H1 (cell line): ENCODE results near the gene RICTOR.
A peak's percentile ranks its signal among the peaks of the same experiment; 100 is the strongest.

Experiments used
- BACH1 ChIP-seq: IDR thresholded peaks from 2 replicates; pipeline ENCODE4 v1.6.1; 2012; ENCODE audit warnings: low read length, improper control_type of control experiment
- CBX5 ChIP-seq: fragments of 300-800, 300-1000 bp; sonication (generic); IDR thresholded peaks from 2 replicates; pipeline ENCODE4 v1.7.1; 2016; ENCODE audit warnings: antibody characterized with exemption, low read length, low read depth
- CTCF ChIP-seq, 3 experiments: IDR thresholded peaks; 1 replicate in 2 of 3; 2 replicates in 1 of 3; pipeline versions ENCODE4 v1.5.1 to v1.6.1; 2011; ENCODE audit warnings: low read length in 3 of 3, mild to moderate bottlenecking in 3 of 3, inconsistent platforms in 2 of 3, low read depth in 1 of 3, moderate library complexity in 1 of 3; ENCODE audit not compliant: insufficient read depth in 1 of 3; ENCODE audit errors: control extremely low read depth in 1 of 3
- EP300 ChIP-seq, 2 experiments: IDR thresholded peaks; 1 replicate in 1 of 2; 2 replicates in 1 of 2; pipeline ENCODE4 v1.6.1; 2011 to 2012; ENCODE audit warnings: low read depth in 2 of 2, low read length in 2 of 2, mild to moderate bottlenecking in 2 of 2, borderline replicate concordance in 1 of 2, inconsistent platforms in 1 of 2, moderate library complexity in 1 of 2
- HDAC2 ChIP-seq, 2 experiments: fragments of 300-600 bp in 1 of 2; sonication (generic) in 1 of 2; IDR thresholded peaks; 2 replicates each; pipeline ENCODE4 v1.6.1; 2011 to 2012; ENCODE audit warnings: low read depth in 2 of 2, low read length in 2 of 2, mild to moderate bottlenecking in 2 of 2, moderate library complexity in 2 of 2, borderline replicate concordance in 1 of 2, inconsistent platforms in 1 of 2
- HDAC6 ChIP-seq: IDR thresholded peaks from one replicate; pipeline ENCODE4 v1.7.1; 2012; ENCODE audit warnings: low read depth, mild to moderate bottlenecking, inconsistent platforms, low read length, moderate library complexity
- JUN ChIP-seq: IDR thresholded peaks from 2 replicates; pipeline ENCODE4 v1.6.1; 2011; ENCODE audit warnings: low read depth, mild to moderate bottlenecking, improper control_type of control experiment, low read length
- POLR2A ChIP-seq, 2 experiments: IDR thresholded peaks; 1 replicate in 1 of 2; 2 replicates in 1 of 2; pipeline ENCODE4 v1.6.1; 2011; ENCODE audit warnings: low read depth in 2 of 2, low read length in 2 of 2, mild to moderate bottlenecking in 2 of 2; ENCODE audit errors: control extremely low read depth in 1 of 2
- RAD21 ChIP-seq, 2 experiments: IDR thresholded peaks in 1 of 2; conservative IDR thresholded peaks in 1 of 2; 2 replicates each; pipeline ENCODE4 v1.6.1; 2011; ENCODE audit warnings: low read depth in 2 of 2, low read length in 2 of 2, improper control_type of control experiment in 1 of 2, inconsistent platforms in 1 of 2, mild to moderate bottlenecking in 1 of 2, moderate library complexity in 1 of 2
- RFX5 ChIP-seq: IDR thresholded peaks from 2 replicates; pipeline ENCODE4 v1.6.1; 2011; ENCODE audit warnings: low read depth, low read length, improper control_type of control experiment, borderline replicate concordance
- SP1 ChIP-seq: IDR thresholded peaks from 2 replicates; pipeline ENCODE4 v1.6.1; 2011; ENCODE audit warnings: low read depth, low read length
- SP2 ChIP-seq: IDR thresholded peaks from 2 replicates; pipeline ENCODE4 v1.6.1; 2012; ENCODE audit warnings: mild to moderate bottlenecking, low read length, inconsistent platforms

GRCh38 chr5:39074017-39074814 lies at the start of gene RICTOR:
- 0 out of 3 replicates have a peak, but pooled peaks of 1 of the 2 experiments have one; percentile 2 for TF ChIP-seq EP300 (IDR thresholded peaks at IDR 0.05; ENCODE audit: borderline replicate concordance in 1 of 2, low read depth in 2 of 2, low read length in 2 of 2)
- TF ChIP-seq CTCF (IDR thresholded peaks at IDR 0.05; ENCODE audit: control extremely low read depth in 1 of 3, insufficient read depth in 1 of 3, low read depth in 1 of 3, low read length in 3 of 3), result no peak
- no peak for TF ChIP-seq RFX5
- no peak for TF ChIP-seq HDAC6
- TF ChIP-seq HDAC2 (IDR thresholded peaks at IDR 0.05; ENCODE audit: borderline replicate concordance in 1 of 2, low read depth in 2 of 2, low read length in 2 of 2), result no peak
- no peak for TF ChIP-seq SP2
- no peak for TF ChIP-seq BACH1
- peak; percentile 57 to 74 for TF ChIP-seq POLR2A (IDR thresholded peaks at IDR 0.05; ENCODE audit: control extremely low read depth in 1 of 2, low read depth in 2 of 2, low read length in 2 of 2)
- TF ChIP-seq SP1, result no peak
- TF ChIP-seq RAD21 (IDR thresholded peaks at IDR 0.05 in 1 of 2, conservative IDR thresholded peaks at IDR 0.05 in 1 of 2; ENCODE audit: low read depth in 2 of 2, low read length in 2 of 2), result no peak
- TF ChIP-seq CBX5, result no peak
- TF ChIP-seq JUN, result no peak
